Hepatocyte (in vitro differentiated cells): ENCODE results near the gene CCR7. TPM values are rescaled to one million over a fixed set of nuclear protein-coding genes. Genes with fewer than 3 reads are reported as not detected.

Experiments used
- DNase-seq: peaks from one replicate; pipeline ENCODE4 v3.0.0-alpha.2; 2016; ENCODE audit warnings: low spot score
- H2AFZ ChIP-seq: fragments of 200-600 bp; sonication (generic); 2 replicates; pipeline ENCODE4 v1.6.0; 2016; ENCODE audit warnings: antibody characterized with exemption, mild to moderate bottlenecking
- H3K27ac ChIP-seq: fragments of 200-600 bp; sonication (generic); 2 replicates; pipeline ENCODE4 v1.5.1; 2016; ENCODE audit warnings: mild to moderate bottlenecking
- H3K27me3 ChIP-seq: fragments of 200-600 bp; sonication (generic); 2 replicates; pipeline ENCODE4 v1.6.1; 2016
- H3K36me3 ChIP-seq: fragments of 200-600 bp; sonication (generic); replicated peaks from 2 replicates; pipeline ENCODE4 v1.5.1; 2016; ENCODE audit warnings: low read depth; ENCODE audit not compliant: insufficient read depth
- H3K4me1 ChIP-seq: fragments of 200-600 bp; sonication (generic); 2 replicates; pipeline ENCODE4 v1.5.1; 2016; ENCODE audit warnings: mild to moderate bottlenecking, moderate library complexity; ENCODE audit not compliant: insufficient read depth
- H3K4me2 ChIP-seq: fragments of 200-600 bp; sonication (generic); 2 replicates; pipeline ENCODE4 v1.6.0; 2016
- H3K4me3 ChIP-seq: fragments of 200-600 bp; sonication (generic); 2 replicates; pipeline ENCODE4 v1.5.1; 2016; ENCODE audit warnings: mild to moderate bottlenecking
- H3K79me2 ChIP-seq: fragments of 200-600 bp; sonication (generic); 2 replicates; pipeline ENCODE4 v1.6.0; 2017; ENCODE audit warnings: mild to moderate bottlenecking
- H3K9me2 ChIP-seq: fragments of 200-600 bp; sonication (generic); replicated peaks from 2 replicates; pipeline ENCODE4 v1.6.0; 2017; ENCODE audit warnings: mild to moderate bottlenecking; ENCODE audit not compliant: insufficient read depth
- H3K9me3 ChIP-seq: fragments of 200-600 bp; sonication (generic); 2 replicates; pipeline ENCODE4 v1.5.1; 2016; ENCODE audit warnings: low read depth, mild to moderate bottlenecking
- H4K20me1 ChIP-seq: fragments of 200-600 bp; sonication (generic); 2 replicates; pipeline ENCODE4 v1.6.0; 2016; ENCODE audit warnings: mild to moderate bottlenecking; ENCODE audit not compliant: insufficient read depth, poor library complexity, severe bottlenecking
- EZH2 ChIP-seq: fragments of 200-600 bp; sonication (generic); IDR thresholded peaks from 2 replicates; pipeline ENCODE4 v1.6.1; 2016; ENCODE audit warnings: antibody characterized with exemption, mild to moderate bottlenecking, borderline replicate concordance
- EZH2phosphoT487 ChIP-seq: fragments of 200-600 bp; sonication (generic); IDR thresholded peaks from one replicate; pipeline ENCODE4 v1.6.1; 2018; ENCODE audit warnings: antibody characterized with exemption, mild to moderate bottlenecking, low read depth, moderate library complexity; ENCODE audit not compliant: unreplicated experiment, severe bottlenecking
- WGBS: methylation state at CpG from one replicate; pipeline ENCODE4 v1.1.6; 2016; ENCODE audit warnings: low lambda C conversion rate; ENCODE audit errors: missing lambda C conversion rate; 5-methylcytosine and 5-hydroxymethylcytosine counted together
- polyA plus RNA-seq: library from polyadenylated mRNA; unstranded; fragments of >200 nt; fragmentation: Nextera tagmentation; extraction: Ambion mirVana; gene quantifications from 2 replicates; pipeline ENCODE4 v1.2.1, GENCODE V29; 2016
- total RNA-seq: library from RNA; depleted of rRNA; stranded (reverse); fragments of >200 nt; gene quantifications from 2 replicates; pipeline ENCODE4 v1.2.3, GENCODE V29; 2014
- TF ChIP-seq, protein P1 (sequence below): fragments of 200-600 bp; sonication (generic); IDR thresholded peaks from 2 replicates; pipeline ENCODE4 v1.5.1; 2016; ENCODE audit warnings: antibody characterized with exemption, mild to moderate bottlenecking; ENCODE audit not compliant: poor library complexity

CCR7 gene
- total and polyA plus RNA-seq, 2 experiments from 2014 or later: 2.8 to 4.1 TPM

DNA sequence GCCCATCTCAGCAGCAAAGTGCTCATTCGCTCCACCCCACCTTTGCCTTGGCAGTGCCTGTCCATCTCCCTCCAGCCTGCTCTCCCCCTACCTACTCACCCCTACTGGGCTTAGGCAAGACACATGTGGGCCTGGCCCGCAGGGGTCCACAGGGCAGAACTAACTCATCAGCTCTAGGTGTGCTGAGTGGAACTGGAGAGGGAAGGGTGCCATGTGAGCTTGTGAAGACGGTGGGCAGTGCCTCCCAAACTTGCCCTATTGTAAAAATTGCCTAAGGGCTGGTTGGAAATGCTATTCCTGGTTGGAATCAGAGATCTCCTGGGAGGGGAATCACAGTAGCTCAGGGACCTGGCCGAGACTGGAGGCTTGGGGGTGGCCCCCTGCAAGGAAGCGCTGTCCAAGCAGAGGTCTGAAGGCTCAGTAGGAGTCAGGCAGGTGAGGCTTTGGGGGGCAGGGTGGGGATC, 34.7 kb downstream of the CCR7 start:
- Histone ChIP-seq H3K36me3 (no peaks in the 10 kb centered on the region), H3K27ac (no peak overlapping the region), H3K4me3 (no peak overlapping the region), H3K27me3 (no peaks in the 10 kb centered on the region), H2AFZ (no peak overlapping the region), H3K79me2 (no peaks in the 10 kb centered on the region), H3K4me2 (no peak overlapping the region), H3K9me3 (no peaks in the 10 kb centered on the region), H3K9me2 (no peaks in the 10 kb centered on the region), H3K4me1 (no peaks in the 10 kb centered on the region), H4K20me1 (no peaks in the 10 kb centered on the region)
- no peak for DNase-seq
- TF ChIP-seq, protein P1, sequence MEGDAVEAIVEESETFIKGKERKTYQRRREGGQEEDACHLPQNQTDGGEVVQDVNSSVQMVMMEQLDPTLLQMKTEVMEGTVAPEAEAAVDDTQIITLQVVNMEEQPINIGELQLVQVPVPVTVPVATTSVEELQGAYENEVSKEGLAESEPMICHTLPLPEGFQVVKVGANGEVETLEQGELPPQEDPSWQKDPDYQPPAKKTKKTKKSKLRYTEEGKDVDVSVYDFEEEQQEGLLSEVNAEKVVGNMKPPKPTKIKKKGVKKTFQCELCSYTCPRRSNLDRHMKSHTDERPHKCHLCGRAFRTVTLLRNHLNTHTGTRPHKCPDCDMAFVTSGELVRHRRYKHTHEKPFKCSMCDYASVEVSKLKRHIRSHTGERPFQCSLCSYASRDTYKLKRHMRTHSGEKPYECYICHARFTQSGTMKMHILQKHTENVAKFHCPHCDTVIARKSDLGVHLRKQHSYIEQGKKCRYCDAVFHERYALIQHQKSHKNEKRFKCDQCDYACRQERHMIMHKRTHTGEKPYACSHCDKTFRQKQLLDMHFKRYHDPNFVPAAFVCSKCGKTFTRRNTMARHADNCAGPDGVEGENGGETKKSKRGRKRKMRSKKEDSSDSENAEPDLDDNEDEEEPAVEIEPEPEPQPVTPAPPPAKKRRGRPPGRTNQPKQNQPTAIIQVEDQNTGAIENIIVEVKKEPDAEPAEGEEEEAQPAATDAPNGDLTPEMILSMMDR: no peak
- no peak for TF ChIP-seq EZH2phosphoT487
- 86% methylated on average over 5 of the region's 5 CpGs for WGBS

- no peaks in the 10 kb centered on the region for H3K4me1 ChIP-seq
- H4K20me1 ChIP-seq: no peaks in the 10 kb centered on the region
- H2AFZ ChIP-seq: no peak overlapping the region
- H3K27ac ChIP-seq: no peak overlapping the region
- H3K4me2 ChIP-seq: no peak overlapping the region
- 100% methylated on average over 2 of the region's 2 CpGs for WGBS
- no peak for DNase-seq
- no peaks in the 10 kb centered on the region for H3K9me2 ChIP-seq
- TF ChIP-seq EZH2phosphoT487 (no peak), EZH2 (no peak)
- TF ChIP-seq, protein P1: no peak
- no peaks in the 10 kb centered on the region for H3K79me2 ChIP-seq
- H3K36me3 ChIP-seq: no peaks in the 10 kb centered on the region
- no peaks in the 10 kb centered on the region for H3K9me3 ChIP-seq
- H3K4me3 ChIP-seq: no peak overlapping the region
- H3K27me3 ChIP-seq: no peaks in the 10 kb centered on the region
Measured at GRCh38 chr17:40529991-40530390, 35.3 kb downstream of the CCR7 start.

GRCh38 chr17:40528692-40529417, 36.4 kb downstream of the CCR7 start:
- WGBS: 81% methylated on average over 10 of the region's 10 CpGs
- Histone ChIP-seq H3K36me3 (no peaks in the 10 kb centered on the region), H3K4me3 (no peak overlapping the region)

More at GRCh38 chr17:40528692-40529417, 36.4 kb downstream of the CCR7 start:
- Histone ChIP-seq H3K79me2 (no peaks in the 10 kb centered on the region), H3K9me3 (no peaks in the 10 kb centered on the region), H4K20me1 (no peaks in the 10 kb centered on the region), H3K27ac (no peak overlapping the region), H2AFZ (no peak overlapping the region), H3K9me2 (no peaks in the 10 kb centered on the region), H3K4me2 (no peak overlapping the region), H3K4me1 (no peaks in the 10 kb centered on the region), H3K27me3 (no peaks in the 10 kb centered on the region)
- no peak for TF ChIP-seq EZH2phosphoT487
- TF ChIP-seq EZH2: no peak
- TF ChIP-seq, protein P1: no peak
- no peak for DNase-seq
